SHP77 treated with DMSO at 0.1 percent for 48 hours (cell line): Measurements from ENCODE around the gene TEF.
"Not testable (repeated sequence)": the region's sequence is repeated elsewhere in the genome, so short reads cannot be mapped to it uniquely, and the experiment has no call there.

Experiments
- DNase-seq: peaks from one replicate; lab custom pipeline; 2025; lab: John Stamatoyannopoulos, UW

TEF gene

DNA sequence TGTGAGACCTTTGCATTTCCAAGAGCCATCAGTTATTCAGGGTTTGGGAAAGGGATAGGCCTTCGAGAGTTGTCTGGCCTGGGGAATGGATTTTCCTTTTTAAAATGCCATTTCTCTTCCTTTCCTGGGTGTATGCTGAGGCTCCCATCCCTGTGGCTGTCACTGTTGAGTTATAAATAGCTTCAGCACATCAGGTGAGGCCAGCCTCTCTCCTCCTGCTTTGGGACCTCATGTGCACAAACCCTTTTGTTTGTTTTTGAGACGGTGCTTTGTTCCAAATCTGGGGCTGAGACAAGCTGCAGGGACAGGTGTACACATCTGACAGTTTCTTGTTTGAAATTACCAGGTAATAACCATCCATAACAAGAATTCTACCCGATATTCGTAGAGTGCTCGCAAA lies 1.3 kb downstream of the TEF start:
- DNase-seq = no peak

DNA sequence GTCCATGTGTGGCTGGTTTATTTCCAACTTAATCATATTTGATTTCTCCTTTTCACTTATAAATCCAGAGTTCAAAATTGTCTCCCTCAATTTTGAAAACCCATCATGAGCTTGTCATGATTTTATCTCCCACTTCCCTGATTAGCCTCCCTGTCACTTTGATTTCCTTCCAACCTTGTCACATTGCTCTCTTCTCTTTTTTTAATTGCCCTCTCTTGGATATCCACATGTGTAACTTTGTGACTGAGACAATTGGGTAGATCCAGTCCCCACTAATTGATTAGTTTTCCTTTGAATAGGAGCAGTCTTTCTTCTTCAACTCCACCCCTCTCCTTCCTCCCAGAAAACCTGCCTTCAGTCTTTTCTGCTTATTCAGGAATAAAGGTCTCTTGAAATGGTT lies 2.4 kb downstream of the TEF start:
- DNase-seq = no peak

DNA sequence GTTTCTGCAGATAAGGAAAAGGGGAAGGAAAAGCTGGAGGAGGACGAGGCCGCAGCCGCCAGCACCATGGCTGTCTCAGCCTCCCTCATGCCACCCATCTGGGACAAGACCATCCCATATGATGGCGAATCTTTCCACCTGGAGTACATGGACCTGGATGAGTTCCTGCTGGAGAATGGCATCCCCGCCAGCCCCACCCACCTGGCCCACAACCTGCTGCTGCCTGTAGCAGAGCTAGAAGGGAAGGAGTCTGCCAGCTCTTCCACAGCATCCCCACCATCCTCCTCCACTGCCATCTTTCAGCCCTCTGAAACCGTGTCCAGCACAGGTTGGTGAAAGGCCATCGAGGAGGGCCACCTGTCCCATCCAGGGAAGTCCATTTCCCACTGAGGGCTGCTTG lies 5.6 kb downstream of the TEF start:
- DNase-seq = no peak

DNA sequence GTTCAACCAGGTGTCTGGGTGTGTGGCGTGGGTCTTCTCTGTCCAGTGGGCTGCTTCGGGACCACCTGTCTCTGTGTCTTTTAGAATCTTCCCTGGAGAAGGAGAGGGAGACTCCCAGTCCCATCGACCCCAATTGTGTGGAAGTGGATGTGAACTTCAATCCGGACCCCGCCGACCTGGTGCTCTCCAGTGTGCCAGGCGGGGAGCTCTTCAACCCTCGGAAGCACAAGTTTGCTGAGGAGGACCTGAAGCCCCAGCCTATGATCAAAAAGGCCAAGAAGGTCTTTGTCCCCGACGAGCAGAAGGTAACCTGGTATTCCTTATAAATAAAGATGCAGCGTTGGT lies 12.2 kb downstream of the TEF start:
- no peak for DNase-seq

DNA sequence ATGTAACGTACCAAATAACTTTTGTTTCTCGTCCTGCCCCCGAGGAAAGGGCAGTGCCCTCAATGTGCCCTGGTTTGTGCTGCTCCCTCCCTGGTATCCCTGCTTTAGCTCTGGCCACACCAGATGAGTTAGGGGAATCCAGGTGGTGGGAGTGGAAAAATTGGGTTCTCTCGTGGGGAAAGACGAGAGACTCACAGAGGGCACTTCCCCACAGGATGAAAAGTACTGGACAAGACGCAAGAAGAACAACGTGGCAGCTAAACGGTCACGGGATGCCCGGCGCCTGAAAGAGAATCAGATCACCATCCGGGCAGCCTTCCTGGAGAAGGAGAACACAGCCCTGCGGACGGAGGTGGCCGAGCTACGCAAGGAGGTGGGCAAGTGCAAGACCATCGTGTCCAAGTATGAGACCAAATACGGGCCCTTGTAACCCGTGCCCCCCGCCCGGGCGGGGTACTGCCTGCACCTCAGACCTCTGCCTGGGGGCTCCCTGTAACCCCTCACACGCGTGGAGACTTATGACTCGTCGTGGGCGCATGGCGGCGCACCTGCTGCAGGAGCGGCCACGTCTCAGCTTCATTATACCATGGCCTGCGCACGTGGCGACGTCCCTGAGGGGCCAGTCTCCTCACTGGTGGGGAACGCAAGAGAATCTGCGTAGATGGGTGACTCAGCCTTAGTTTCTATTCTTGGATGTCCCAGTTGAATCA lies 13.9 kb downstream of the TEF start:
- no peak for DNase-seq

DNA sequence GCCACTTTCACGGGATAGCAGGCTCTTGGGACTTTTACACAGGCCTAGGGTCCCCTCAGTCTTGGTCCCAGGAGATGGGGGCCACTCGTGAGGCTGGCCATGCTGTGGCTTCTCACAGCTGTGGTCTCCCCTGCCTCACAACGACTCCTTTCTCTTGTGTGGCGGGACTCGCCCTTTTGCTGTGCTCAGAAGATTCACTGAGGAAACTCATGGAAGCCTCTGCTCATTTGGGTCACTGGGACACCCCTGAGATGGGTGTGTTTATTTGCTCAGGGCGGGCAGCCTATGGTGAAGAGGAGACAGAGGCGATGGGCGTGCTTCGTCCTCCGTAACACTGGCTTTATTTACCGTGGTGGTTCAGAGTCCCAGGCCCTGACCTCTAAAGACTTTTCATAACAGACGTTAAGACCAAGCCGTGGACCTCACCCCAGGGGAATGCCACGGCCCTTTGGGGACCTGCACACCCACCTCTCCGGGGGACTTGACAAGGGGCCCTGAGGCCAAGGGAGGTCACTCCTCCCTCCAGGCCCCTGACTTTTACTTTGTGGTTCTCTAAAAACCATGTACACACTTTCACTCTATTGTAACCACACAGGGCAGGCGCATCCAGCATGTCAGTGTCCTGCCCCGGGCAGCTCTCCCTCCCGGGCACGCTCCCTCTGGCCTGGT lies 15.5 kb downstream of the TEF start:
- no peak for DNase-seq

DNA sequence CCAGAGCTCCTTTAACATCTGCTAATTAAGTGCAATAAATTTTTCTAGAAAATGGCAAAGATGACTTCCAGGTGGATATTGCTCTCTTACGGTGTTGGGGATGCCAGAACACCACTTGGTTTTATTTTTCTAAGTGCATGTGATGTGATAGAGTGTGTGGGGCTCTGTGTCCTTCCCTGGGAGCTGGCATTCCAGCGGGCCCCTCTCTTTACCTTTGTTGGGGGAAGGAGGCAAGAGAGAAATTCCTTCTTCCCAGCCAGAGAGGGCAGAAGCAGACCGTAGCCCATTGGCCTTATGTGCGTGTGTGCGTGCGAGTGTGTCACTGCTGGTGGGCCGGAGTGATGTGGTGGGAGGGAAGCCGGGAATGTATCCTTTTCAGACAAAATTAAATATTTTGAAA lies 17.2 kb downstream of the TEF start:
- DNase-seq = no peak

DNA sequence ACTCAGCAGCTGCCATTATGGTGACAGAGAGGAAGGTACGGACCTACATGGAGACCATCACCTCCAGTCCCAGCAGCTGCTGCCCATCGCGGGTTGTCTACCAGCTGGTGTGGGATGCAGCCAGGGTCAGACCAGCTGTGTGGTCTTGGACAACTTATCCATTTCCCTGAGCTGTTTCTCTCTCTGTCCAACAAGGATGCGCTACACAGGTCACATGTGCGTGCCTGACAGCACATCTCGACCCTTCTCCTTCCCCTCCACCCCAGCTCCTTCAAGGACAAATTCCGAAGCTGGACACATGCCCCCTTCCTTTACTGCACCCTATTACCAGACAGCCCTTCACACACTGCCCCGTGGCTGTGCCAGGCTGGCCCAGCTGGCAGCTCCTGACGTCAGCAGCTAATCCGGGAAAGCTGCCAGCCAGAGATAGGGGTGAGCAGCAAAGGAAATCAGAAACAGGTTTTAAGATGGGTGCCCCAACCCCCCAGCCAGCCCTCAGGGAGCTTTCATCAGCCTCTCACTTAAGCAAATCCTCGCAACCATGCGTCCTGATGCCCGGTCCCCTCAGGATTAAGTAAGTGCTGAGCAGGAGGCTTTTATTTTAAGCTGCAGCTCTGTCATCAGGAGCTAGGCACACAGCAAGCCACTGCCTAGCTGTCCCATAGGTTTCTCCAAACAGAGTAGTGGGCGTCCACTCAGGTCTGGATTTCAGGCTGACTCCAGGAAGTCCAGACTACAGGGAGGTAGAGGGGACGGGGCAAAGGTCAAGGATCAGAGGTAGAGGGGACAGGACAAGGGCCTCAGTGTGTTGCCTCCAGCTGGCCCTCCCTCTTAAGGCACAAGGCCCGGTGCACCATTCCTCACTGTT lies 20.3 kb downstream of the TEF start:
- DNase-seq = peak; percentile 76

DNA sequence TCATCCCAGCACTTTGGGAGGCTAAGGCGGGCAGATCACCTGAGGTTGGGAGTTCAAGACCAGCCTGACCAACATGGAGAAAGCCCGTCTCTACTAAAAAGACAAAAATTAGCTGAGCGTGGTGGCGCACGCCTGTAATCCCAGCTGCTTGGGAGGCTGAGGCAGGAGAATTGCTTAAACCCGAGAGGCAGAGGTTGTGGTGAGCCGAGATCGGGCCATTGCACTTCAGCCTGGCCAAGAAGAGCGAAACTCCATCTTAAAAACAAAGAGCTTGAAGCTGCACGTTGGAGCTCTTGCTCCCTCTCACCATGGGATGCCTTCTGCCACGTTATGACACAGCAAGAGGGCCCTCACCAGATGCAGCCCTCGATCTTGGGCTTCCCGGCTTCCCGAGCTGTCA lies 21.1 kb downstream of the TEF start:
- DNase-seq = not testable (repeated sequence)

DNA sequence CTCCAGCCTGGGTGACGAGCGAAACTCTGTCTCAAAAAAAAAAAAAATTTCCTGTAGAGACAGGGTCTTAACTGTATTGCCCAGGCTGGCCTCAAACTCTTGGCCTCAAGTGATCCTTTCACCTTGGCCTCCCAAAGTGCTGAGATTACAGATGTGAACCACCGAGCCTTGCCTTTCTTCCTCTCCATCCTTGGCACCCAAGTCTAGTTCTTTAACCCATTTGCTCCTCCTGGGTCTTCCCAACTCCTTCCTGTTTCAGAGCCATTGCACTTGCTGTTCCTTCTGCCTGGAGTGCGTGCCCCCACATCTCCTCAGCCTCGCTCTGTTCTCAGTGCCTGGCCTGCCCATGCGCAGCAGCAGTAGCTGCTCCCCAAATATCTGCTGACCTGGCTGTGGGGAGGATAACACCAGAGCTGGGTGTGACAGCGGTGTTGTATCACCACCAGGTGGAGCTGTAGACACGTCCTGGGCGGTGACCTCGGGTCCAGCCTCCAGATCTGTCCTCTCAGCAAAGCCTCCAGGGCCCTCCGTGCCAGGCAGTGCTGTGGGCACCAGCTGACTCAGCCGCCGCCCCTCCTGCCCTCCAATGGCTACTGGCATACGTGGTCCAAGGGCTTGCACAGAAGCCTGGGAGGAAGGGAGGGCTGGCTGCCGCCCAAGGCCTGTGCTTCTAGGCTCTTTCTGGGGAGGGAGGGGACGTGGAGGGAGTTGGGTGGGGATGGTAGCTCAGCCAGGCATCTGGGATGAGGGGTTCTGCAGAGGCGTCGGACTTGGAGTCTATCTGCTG lies 22.0 kb downstream of the TEF start:
- DNase-seq = peak; percentile 81

DNA sequence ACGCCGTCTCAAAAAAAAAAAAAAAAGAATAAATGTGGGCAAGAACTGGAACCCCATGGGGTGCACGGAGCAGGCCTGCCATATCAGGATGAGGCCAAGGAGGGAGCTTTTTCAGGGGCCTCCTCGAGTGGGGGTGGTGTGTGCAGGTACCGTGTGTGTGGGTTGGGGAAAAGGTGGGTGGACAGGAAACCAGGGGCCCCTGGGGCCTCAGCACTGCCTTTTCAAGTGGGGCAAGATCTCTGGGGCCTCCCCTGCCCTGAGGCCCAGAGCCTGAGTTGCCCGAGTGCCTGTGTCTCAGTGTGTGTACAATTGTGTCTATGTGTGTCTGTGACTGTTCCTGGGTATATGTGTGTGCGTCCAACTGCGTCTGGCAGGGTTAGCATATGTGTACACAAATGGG lies 23.8 kb downstream of the TEF start:
- DNase-seq = no peak

DNA sequence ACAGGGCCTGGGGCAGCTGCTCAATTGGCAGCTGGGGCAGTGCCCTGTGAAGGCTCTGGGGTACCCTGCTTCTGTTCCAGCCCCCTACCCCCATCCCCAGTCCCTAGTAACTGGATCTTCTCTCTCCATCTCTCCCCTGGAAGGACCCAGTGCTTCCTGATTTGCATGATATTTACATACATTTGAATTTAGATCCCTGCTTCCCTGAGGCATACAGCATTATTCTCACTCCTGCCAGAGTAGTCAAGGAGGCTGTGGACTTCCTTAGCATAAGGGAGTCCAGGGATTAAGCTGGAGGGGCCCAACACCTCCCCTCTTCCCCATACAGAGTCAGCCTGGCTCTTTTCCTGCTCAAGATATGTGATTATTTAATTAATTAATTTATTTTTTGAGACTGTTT lies 24.7 kb downstream of the TEF start:
- DNase-seq = no peak

DNA sequence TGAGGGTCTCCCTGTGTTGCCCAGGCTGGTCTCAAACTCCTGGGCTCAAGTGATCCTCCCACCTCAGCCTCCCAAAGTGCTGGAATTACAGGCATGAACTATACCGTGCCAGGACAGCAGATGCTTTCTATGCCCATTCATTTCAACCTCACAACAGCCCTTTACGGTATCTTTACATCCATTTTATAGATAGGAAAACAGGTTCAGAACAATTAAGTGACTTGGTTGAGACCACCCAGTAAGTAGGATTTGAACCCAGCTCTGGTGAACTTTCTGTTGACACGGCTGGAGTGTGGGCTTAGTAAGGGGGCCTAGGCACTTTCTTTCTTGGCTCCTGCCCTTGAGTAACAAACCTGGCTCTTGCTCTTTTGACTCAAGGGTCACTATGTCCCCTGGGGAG lies 25.7 kb downstream of the TEF start:
- no peak for DNase-seq

DNA sequence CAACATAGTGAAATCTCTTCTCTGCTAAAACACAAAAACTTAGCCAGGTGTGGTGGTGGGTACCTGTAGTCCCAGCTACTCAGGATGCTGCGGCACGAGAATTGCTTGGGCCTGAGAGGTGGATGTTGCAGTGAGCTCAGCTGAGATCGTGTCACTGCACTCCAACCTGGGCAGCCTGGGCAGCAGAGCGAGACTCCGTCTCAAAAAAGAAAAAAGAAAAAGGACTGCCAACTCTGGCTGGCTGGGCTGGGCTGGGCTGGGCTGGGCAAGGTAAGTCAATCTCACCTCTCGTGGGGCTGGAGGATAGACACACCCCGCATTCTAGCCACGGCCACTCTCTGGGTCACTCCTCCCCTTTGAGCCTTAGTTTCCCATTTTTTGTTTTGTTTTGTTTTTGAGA lies 26.9 kb downstream of the TEF start:
- DNase-seq = no peak

DNA sequence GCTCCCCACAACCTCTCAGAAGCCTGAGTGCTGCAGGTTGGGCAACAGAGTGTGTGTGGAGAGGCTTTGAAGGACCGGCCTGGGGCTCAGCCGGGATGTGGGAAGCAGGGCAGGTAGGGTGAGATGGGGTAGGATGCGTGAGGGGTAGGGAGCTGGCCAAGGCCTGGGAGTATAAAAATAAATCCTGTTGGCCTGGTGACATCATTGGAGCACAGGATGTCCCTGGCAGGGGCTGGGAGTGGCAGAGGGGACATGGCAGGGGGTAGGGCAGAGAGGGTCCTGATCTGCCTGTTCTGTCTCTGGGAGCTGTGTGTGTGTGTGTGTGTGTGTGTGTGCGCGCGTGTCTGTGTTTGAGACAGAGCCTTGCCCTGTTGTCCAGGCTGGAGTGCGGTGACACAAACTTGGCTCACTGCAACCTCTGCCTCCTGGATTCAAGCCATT lies 28.6 kb downstream of the TEF start:
- DNase-seq = no peak

DNA sequence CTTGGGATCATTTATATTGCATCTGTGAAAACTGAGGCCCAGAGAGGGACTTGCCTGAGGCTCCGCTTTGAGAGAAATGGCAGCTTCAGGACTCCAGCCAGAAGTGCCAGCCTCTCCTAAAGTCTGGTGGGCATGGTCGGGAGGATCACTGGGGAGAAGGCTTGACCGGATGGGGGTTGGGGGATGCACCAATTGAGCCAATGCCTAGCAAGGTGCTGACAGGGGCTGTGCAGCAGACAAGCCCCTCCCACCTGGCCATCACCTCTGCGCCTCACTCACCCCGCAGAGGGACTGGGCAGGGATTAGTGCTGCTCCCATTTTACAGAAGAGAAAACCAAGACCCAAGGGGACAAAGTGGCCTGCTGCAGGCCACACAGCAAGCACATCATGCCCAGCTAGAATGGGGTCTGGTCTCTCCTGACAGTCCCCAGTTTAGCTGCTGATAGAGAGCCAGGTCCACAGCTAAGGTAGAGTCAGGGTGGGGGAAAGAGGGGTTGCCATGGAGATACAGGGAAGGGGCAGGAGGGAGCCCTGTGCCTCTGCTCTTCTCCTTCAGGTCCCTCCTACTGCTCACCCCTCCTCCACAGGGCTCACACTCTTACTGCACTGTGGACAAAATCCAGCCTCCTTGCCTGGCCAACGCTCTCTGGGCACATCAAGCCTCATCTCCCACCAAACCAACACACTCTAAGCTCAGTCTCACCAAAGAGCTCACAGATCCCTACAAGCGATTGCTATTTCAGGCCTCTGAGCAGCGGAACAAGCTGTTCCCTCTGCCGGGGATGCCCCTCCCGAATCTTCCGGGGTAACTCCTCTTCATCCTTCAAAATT lies 29.5 kb downstream of the TEF start:
- no peak for DNase-seq

DNA sequence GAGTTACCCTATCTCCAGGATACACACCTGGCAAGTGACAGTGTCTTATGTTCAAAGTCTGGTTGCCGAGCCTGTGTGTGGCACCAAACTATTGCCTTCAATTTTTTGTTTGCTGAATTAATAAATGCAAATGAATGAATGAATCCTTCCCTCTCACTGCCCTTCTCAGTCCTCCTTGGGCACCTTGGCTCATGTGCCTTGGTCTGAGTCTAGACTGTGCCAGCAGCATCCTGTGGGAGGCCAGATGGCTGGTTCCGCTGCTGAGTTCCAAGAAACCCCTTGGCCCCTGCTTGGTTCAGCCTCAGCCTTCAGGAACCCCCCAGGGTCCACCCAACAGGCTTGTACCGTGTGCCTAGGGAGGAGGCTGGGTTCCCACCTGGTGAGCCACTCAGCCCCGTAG lies 33.8 kb downstream of the TEF start:
- DNase-seq = no peak

DNA sequence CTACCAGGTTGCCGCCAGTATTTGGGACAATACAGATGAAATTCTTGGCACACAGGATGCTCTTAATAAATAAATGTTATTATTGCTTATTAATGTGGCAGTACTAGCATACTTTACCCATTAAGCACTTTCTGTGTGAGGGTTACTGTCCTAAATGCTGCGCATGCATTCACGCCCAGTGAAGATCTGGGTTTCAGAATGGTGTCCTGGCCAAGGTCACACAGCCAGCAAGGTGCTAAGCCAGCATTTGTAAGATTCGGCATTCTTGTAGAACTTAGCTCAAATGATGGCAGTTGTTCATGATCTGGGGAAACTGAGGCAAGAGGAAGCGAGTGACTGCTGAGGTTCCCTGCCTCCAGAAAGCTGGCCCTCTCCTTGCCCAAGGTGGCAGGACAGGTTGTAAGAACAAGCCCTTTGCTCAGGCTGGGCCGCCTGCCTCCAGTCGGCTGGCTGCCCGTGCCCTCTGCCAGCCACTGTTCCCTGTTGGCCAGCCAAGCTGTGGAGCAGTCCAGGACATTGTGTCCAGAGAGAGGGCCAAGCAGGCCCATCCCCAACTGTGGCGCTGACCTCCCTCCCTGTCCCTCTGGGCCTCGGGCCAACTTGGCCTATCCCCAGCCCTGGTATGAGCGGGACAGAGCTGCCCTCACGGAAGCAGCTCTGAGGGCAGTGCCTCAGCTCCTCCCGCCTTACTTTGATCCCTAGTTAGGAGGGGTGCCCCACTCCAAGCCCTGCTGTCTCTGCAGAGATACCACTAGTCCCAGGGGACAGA lies 36.1 kb downstream of the TEF start:
- no peak for DNase-seq

DNA sequence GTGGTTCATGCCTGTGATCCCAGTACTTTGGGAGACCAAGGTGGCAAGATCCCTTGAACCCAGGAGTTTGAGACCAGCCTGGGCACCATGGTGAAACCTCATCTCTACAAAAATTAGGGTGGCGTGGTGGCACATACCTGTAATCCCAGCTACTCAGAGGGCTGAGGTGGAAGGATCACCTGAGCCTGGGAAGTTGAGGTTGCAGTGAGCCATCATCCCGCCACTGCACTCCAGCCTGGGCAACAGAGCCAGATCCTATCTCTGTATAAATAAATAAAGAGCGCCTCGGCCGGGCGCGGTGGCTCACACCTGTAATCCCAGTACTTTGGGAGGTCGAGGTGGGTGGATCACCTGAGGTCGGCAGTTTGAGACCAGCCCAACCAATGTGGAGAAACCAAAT lies 37.0 kb downstream of the TEF start:
- no peak for DNase-seq

DNA sequence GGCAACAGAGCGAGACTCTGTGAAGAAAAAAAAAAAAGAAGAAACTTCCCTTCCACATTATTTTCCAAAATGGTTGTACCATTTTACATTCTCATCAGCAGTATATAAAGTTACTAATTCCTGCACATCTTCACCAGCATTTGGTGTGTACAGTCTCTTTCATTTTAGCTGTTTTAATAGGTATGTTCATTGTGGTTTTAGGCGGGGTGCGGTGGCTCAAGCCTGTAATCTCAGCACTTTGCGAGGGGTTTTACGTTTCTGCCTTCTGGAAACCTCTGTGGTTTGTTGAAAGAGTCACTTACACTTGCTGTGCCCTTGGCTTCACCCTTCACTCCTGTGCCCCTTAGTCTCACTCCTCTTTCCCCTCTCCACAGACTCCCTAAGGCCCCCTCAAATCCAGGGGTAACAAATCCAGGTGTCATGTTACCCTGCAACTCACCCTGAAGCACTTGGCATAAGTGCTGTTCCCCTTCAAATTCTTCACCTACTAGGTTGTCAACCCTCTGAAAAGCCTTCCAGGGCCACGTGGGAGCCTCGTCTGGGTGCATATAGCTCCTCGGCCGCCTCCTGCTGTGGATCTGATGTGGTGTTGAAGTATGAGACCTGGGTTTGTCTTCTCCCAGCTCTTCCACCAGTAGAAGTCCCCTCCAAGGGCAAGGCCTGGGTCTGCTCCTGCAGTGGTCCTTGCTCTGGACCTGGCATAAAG lies 44.1 kb downstream of the TEF start:
- no peak for DNase-seq
